Psoas muscle (tissue), 8 donors: ENCODE measurements around the gene ST6GAL1. TPM values are rescaled to one million over a fixed set of nuclear protein-coding genes. Genes with fewer than 3 reads are reported as not detected.

ENCODE experiments used
- ATAC-seq, 4 donors: fragments of 200-7000 bp; cut with Tn5 transposase; one replicate each; pipeline ENCODE4 v1.9.1; 2020; ENCODE audit warnings: moderate library complexity in 3 of 4, mild to moderate bottlenecking in 2 of 4
- DNase-seq, 2 donors: peaks; one replicate each; pipeline ENCODE4 v3.0.0-alpha.2; 2020
- H3K27ac ChIP-seq: fragments of 200-600 bp; one replicate; pipeline ENCODE4 v1.8.0; 2022
- H3K27me3 ChIP-seq, 3 donors: fragments of 200-600 bp in 1 of 3; one replicate each; pipeline versions ENCODE4 v1.6.1 to v1.8.0; 2013 to 2022; ENCODE audit warnings: low read length in 2 of 3, mild to moderate bottlenecking in 2 of 3, moderate library complexity in 1 of 3; ENCODE audit not compliant: insufficient read depth in 3 of 3
- H3K36me3 ChIP-seq, 2 donors: fragments of 200-600 bp in 1 of 2; one replicate each; pipeline versions ENCODE4 v1.6.1 to v1.8.0; 2013 to 2022; ENCODE audit warnings: low read depth in 1 of 2, mild to moderate bottlenecking in 1 of 2, moderate library complexity in 1 of 2; ENCODE audit not compliant: insufficient read depth in 1 of 2
- H3K4me1 ChIP-seq: fragments of 200-600 bp; one replicate; pipeline ENCODE4 v1.8.0; 2022
- H3K4me3 ChIP-seq: fragments of 200-600 bp; one replicate; pipeline ENCODE4 v1.8.0; 2022; ENCODE audit warnings: mild to moderate bottlenecking
- H3K9me3 ChIP-seq: fragments of 200-600 bp; one replicate; pipeline ENCODE4 v1.8.0; 2022
- WGBS, 3 donors: extraction: QIAGEN DNeasy Blood & Tissue Kit; methylation state at CpG; one replicate each; pipeline versions ENCODE4 v1.1.6 to v1.1.7; 2013; 5-methylcytosine and 5-hydroxymethylcytosine counted together
- intact Hi-C, 2 donors: fragments of 100-400 bp; cut with DNase I; formaldehyde crosslinking; loops; one replicate each; pipeline versions ENCODE4 v1.11.0 to v1.14.2; 2022
- polyA plus RNA-seq, 3 donors: library from polyadenylated mRNA; stranded (reverse); fragments of 200-250 nt; gene quantifications; one replicate each; pipeline ENCODE4 v1.2.3, GENCODE V29; 2013
- total RNA-seq, 4 donors: library from RNA; stranded (reverse); fragmentation: NEBNext Ultra II Directional in 2 of 4; extraction: Animal tissue kit (Norgen Biotek cat#: 25700) in 2 of 4; gene quantifications; one replicate each; pipeline versions ENCODE4 v1.2.1 to v1.2.4, GENCODE V29; 2021 to 2023
- TF ChIP-seq, protein P1 (sequence below): fragments of 200-600 bp; IDR thresholded peaks from one replicate; pipeline ENCODE4 v1.8.0; 2022; ENCODE audit warnings: antibody characterized with exemption
- donor health status: healthy with polysubstance abuse.
- donor health status: DM: no; HTN: no; CAD: no; lungs with moderate emphysema.
- donor health status: Bipolar disorder and iron deficiency.
- donor health status: healthy.
- donor health status: DM: yes; HTN: yes; CAD: no.
- donor health status: DM: no; HTN: no; CAD: no.
- donor health status: DM: no; HTN: no; CAD: no.
- donor health status: DM: yes; HTN: yes; CAD: no.

Gene ST6GAL1
- total and polyA plus RNA-seq, 7 donors: 4.2 to 25.0 (median 15.3) TPM

DNA sequence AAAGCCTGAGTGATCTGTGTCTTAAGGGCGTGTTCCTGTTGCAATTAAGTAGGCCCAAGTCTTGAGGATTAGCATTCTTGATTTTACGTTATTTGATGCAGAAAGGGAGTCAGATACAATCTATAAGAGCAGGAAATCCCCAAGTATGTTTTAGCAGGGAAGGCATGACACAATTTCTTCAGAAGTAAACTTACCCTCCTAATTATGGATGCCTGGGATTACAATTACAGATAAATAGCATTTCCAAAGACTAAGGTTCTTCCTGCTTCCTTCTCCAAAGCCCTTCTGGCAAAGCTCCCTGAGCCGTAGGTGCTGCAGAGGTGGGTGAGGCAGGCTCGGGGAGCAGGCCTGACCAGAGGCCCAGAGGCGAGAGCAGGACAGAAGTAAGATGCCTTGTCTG, 34.9 kb upstream of the ST6GAL1 start:
- WGBS, 3 donors: 70 to 89% (median 77%) methylated on average over 5 of the region's 5 CpGs
- Histone ChIP-seq H3K27me3 (no peaks in the 10 kb centered on the region), H3K36me3 (no peaks in the 10 kb centered on the region), H3K9me3 (no peaks in the 10 kb centered on the region), H3K4me3 (no peak overlapping the region), H3K4me1 (no peaks in the 10 kb centered on the region), H3K27ac (no peak overlapping the region)
- intact Hi-C loops: no loop called here
- TF ChIP-seq, protein P1, sequence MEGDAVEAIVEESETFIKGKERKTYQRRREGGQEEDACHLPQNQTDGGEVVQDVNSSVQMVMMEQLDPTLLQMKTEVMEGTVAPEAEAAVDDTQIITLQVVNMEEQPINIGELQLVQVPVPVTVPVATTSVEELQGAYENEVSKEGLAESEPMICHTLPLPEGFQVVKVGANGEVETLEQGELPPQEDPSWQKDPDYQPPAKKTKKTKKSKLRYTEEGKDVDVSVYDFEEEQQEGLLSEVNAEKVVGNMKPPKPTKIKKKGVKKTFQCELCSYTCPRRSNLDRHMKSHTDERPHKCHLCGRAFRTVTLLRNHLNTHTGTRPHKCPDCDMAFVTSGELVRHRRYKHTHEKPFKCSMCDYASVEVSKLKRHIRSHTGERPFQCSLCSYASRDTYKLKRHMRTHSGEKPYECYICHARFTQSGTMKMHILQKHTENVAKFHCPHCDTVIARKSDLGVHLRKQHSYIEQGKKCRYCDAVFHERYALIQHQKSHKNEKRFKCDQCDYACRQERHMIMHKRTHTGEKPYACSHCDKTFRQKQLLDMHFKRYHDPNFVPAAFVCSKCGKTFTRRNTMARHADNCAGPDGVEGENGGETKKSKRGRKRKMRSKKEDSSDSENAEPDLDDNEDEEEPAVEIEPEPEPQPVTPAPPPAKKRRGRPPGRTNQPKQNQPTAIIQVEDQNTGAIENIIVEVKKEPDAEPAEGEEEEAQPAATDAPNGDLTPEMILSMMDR: no peak
- ATAC-seq: no peak
- no peak for DNase-seq

DNA sequence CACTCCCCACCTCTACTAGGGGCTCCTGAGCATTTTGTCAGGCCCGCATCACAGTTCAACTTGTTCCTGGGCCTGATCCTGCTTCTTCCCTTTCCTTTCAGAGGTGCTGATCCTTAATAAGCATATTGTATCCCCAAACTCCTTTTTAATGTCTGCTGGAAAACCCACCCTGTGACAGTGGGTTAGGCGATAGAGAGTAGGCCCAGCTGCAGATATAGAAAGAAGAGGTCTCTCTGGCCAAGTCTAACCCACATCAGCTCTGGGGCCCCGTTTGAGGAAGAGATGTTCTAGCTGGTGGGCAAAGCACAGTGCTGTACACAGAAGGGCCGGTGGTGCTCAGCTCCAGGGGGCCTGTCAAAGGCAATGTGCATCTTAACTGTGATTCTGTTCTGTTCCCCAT, 34.3 kb upstream of the ST6GAL1 start:
- 81 to 91% (median 90%) methylated on average over 4 of the region's 4 CpGs for WGBS, 3 donors

DNA sequence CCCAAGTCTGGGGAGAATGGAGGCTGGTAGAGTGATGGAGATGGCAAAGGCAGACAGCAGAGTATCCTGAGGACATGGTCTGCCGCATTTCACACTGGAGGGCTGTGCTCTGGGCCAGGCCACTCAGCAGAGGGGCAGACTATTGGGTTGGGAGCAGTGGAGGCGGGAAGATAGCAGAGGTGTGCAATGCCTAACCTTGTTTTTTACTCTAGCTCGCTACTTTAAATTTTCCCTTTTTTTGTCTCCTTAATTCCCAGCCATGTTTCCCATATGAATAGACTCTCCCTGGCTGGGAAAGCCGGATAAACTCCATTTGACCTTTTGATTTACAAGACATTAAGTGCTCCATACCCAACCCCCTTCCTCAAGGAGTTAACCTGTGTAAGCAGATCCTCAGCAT, 33.5 kb upstream of the ST6GAL1 start:
- Histone ChIP-seq H3K36me3 (no peaks in the 10 kb centered on the region), H3K4me1 (peaks cover 3% of the 10 kb centered on the region), H3K27ac (no peak overlapping the region), H3K9me3 (no peaks in the 10 kb centered on the region), H3K27me3 (no peaks in the 10 kb centered on the region), H3K4me3 (no peak overlapping the region)
- TF ChIP-seq, protein P1: no peak
- no peak for ATAC-seq
- intact Hi-C loops: no loop called here
- WGBS, 3 donors: 39 to 65% (median 59%) methylated on average over 4 of the region's 4 CpGs
- DNase-seq: no peak

More for the DNA sequence above, 34.3 kb upstream of the ST6GAL1 start:
- TF ChIP-seq, protein P1: no peak
- no peak for DNase-seq
- H3K36me3 ChIP-seq: no peaks in the 10 kb centered on the region
- no peak for ATAC-seq
- H3K27me3 ChIP-seq: no peaks in the 10 kb centered on the region
- no peak overlapping the region for H3K27ac ChIP-seq
- intact Hi-C loops: no loop called here
- H3K4me1 ChIP-seq: peaks cover 3% of the 10 kb centered on the region
- H3K9me3 ChIP-seq: no peaks in the 10 kb centered on the region
- H3K4me3 ChIP-seq: no peak overlapping the region

DNA sequence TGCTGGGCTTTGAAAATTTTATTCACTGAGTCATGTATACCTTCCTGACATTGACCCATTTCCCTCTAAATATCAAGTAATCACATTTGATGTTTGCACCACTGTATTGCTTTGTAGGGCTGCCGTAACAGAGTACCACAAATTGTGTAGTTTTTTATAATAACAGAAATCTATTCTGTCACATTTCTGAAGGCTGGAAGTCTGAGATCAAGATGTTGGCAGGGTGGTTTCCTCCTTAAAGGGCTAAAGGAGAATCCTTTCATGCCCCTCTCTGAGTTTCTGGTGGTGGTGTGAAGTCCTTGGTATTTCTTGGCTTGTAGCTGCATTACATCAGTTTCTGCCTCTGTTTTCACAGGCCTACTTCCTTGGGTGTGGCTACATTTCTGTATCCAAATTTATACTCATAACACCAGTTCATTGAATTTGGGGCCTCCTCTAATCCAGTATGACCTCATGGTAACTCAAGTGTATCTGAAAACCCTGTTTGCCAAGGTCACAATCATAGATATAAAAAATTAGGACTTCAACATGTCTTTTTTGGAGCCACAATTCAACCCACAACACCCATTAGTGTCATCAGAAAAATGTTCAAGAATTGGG, 29.1 kb upstream of the ST6GAL1 start:
- intact Hi-C loops: no loop called here
- no peaks in the 10 kb centered on the region for H3K36me3 ChIP-seq
- no peak overlapping the region for H3K27ac ChIP-seq
- DNase-seq (no peak), ATAC-seq (no peak)
- peaks cover 3% of the 10 kb centered on the region for H3K4me1 ChIP-seq
- H3K27me3 ChIP-seq: no peaks in the 10 kb centered on the region
- TF ChIP-seq, protein P1: no peak
- no peak overlapping the region for H3K4me3 ChIP-seq
- peaks cover 5% of the 10 kb centered on the region for H3K9me3 ChIP-seq
- WGBS, 3 donors: 58 to 76% (median 74%) methylated on average over 1 of the region's 1 CpG

DNA sequence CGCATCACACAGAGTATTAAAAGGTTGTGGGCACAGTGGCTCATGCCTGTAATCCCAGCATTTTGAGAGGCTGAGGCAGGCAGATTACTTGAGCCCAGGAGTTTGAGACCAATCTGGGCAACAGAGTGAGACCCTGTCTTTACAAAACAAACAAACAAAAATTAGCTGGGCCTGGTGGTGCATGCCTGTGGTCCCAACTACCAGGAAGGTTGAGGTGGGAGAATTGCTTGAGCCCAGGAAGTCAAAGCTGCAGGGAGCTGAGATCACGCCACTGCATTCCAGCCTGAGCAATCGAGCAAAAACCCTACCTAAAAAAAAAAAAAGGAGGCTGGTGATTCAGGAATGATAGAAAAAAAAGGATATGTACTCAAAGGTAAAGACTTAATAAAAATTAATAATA, 28.2 kb upstream of the ST6GAL1 start:
- Histone ChIP-seq H3K27ac (no peak overlapping the region), H3K4me3 (no peak overlapping the region), H3K4me1 (peaks cover 3% of the 10 kb centered on the region)

More for the DNA sequence above, 28.2 kb upstream of the ST6GAL1 start:
- H3K27me3 ChIP-seq: no peaks in the 10 kb centered on the region
- H3K9me3 ChIP-seq: peaks cover 5% of the 10 kb centered on the region
- WGBS, 3 donors: 75 to 93% (median 77%) methylated on average over 3 of the region's 3 CpGs
- H3K36me3 ChIP-seq: no peaks in the 10 kb centered on the region
- TF ChIP-seq, protein P1: no peak
- ATAC-seq: no peak
- DNase-seq: no peak
- intact Hi-C loops: no loop called here
